Activated CD8-positive, alpha-beta memory T cell treated with anti-CD3 and anti-CD28 coated beads, Interleukin-2, amount 50 U/mL, for 24 hours (primary cell): ENCODE results near the gene ROGDI.
"Not testable (repeated sequence)": the region's sequence is repeated elsewhere in the genome, so short reads cannot be mapped to it uniquely, and the experiment has no call there.

Source experiments
- DNase-seq: peaks from one replicate; pipeline ENCODE4 v3.0.0-alpha.2; 2020; ENCODE audit errors: extremely low read depth

Gene ROGDI

DNA sequence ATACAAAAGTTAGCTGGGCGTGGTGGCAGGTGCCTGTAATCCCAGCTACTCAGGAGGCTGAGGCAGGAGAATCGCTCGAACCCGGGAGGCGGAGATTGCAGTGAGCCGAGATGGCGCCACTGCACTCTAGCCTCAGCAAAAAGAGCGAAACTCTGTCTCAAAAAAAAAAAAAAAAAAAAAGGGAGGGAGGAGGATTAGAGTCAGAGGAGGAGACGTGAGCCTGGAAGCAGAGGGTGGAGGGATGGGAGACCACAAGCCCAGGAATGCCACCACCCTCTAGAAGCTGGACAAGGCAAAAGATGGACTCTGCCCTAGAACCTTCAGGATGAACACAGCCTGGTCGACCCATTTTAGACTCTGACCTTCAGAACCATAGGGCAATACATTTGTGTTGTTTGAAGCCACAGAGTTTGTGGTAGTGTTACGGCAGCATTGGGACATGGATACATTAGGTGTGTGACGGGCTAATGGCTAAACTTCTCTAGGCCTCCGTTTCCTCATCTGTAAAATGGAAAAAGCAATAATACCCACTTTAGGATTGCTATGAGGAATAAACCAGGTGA lies 9.4 kb downstream of the ROGDI start:
- DNase-seq, result no peak

DNA sequence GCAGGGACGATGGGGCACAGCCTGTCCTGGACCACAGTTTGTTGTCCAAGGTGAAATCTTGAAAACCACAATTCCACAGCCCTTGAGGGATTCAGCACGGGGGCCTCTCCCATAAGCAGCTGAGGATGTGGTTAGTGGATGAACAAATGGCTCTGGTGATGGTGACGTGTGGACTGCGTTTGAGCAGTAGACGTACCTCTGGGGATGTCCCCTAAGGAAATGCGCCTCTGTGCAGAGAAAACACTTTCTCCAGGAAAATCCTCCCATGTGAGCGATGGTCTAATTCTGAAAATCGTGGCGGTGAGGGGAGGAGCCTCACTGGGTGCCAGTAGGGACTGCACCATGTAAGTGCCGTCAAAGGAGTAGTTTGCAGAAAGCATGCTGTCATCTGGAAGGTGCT lies 11.6 kb downstream of the ROGDI start:
- DNase-seq, result no peak

DNA sequence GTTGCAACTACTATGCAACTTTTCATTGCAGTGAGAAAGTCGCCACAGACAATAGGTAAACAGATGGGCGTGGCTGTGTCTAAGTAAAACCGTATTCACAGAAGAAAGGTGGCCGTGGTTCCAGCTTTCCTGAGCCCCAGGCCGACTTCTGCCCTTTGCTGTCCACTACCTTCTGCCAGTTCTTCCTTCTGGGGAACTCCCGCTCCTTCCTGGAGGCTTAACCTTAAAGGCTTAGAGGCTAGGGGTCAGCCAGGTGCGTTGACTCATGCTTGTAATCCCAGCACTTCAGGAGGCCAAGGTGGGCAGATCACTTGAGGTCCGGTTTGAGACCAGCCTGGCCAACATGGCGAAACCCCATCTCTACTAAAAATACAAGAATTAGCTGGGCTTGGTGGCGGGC lies 12.2 kb downstream of the ROGDI start:
- DNase-seq, result no peak

DNA sequence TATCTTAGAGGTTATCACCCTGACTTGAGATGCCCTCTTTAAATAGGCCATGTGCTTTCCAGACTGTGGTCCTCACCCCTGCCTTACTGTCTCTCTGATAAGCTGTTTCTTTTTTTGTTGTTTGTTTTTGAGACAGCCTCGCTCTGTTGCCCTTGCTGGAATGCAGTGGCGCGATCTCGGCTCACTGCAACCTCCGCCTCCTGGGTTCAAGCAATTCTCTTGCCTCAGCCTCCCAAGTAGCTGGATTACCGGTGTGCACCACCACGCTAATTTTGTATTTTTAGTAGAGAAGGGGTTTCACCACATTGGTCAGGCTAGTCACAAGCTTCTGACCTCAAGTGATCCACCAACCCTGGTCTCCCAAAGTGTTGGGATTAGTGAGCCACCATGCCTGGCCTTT lies 13.5 kb downstream of the ROGDI start:
- DNase-seq, result no peak

DNA sequence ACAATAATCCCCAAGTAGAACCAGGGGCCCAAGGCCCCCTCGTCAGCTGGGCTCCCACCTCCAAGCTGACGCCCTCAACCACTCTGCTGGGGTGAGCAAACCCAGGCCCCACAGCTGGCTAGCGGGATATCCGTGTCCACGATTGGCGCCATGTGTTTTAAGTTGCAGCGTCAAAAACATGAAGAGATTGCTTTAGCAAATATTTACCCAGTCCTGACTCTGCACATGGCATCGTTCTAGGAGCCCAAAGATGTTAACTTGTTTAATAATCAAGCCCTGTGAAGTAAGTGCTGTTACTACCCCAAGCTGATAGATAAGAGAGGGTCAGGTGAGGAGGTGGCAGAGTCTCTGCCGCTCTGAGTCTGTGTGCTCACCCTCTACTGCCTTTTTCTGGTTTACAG lies 13.9 kb downstream of the ROGDI start:
- DNase-seq, result no peak

DNA sequence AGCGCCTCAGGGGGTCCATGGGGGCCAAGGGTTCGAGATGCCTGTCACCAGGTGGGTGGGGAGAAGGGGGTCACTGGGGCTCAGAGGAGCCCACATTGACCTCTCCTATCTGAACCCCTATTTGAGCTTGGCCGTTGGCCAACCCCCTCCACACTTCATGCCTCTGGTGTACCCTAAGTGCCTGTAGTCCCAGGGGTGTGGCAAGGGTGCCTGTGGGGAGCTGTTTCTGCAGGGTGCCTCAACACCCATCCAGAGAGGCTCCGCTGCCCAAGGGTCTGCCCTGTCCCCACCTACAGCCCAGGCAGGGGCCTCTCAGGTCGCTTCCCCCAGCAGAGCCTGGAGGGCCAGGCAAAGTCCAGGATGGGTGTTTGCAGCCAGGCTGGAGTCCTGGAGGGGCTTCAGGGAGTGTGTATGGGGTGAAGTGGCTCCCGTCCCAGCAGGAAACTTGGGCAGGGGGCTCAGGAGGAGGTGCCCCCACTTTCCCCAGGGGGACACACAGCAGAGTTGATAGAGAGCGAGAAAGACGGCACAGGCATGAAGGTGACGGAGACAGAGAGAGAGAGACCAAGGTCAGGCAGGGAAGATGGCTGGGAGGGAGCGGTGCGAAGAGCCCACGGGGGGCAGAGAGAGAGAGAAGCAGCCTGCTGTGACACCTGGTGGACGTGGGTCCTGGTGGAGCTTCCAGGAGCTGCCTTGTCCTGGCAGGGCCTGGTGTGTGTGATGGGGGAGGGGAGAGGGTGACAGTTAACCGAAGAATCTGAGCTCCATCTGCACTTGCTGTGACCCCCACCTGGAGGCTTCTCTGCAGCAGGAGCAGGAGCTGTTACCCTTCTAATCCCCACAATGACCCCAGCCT lies 14.6 kb downstream of the ROGDI start, which contains the start of gene SEPTIN12:
Gene SEPTIN12, minus strand, starts transcription at position 719 of the 856 bp plus-strand sequence. Its CDS starts 700 bp downstream, at position 19.
- DNase-seq, result no peak

DNA sequence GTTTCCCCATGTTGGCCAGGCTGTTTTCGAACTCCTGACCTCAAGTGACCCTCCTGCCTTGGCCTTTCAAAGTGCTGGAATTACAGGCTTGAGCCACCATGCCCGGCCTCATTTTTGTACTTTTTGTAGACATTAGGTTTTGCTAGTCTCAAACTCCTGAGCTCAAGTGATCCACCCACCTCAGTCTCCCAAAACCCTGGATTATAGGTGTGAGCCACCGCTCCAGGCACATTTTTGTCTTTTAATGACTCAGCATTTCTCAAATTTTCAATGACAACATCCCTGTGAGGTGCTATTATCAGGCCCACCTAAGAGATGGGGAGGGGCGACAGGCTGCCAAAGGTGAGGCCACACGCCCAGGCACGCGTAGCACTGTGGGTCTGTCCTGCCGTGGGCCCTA lies 15.4 kb downstream of the ROGDI start:
- no peak for DNase-seq

DNA sequence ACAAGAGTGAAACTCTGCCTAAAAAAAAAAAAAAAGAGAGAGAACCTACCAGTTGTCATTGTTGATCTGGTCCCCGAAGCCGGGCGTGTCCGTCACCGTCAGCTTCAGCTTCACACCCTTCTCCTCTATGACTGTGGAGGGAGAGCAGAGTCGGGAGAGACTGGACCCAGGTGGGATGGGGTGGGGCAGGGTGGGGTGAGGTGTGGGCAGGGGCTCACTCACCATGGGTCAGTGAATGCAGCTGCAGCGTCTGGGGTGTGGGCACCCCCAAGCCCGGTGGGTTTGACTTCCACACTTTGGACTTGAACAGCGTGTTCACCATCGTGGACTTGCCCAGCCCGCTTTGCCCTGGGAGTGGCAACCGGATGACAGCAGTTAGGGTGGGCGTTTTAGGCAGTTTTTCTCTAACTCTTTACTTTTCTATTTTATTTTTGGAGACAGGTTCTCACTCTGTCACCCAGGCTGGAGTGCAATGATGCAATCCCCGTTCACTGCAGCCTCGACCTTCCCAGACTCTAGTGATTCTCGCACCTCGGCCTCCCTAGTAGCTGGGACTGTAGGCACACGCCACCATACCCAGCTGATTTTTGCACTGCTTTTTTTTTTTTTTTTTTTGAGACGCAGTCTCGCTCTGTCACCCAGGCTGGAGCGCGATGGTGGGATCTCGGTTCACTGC lies 16.5 kb downstream of the ROGDI start:
- no peak for DNase-seq

DNA sequence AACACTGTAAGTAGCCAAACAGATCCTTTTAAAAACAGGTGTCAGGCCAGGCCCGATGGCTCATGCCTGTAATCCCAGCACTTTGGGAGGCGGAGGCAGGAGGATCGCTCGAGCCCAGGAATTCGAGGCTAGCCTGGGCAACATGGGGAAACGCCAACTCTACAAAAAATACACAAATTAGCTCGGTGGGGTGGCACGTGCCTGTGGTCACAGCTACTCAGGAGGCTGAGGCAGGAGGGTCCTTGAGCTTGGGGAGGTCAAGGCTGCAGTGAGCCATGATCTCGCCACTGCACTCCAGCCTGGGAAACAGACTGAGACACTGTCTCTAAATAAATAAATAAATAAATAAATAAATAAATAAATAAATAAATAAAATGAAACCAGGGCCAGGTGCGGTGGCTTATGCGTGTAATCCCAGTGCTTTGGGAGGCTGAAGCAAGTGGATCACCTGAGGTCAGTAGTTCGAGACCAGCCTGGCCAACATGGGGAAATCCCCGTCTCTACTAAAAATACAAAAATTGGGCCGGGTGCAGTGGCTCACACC lies 17.9 kb downstream of the ROGDI start:
- DNase-seq, result not testable (repeated sequence)

DNA sequence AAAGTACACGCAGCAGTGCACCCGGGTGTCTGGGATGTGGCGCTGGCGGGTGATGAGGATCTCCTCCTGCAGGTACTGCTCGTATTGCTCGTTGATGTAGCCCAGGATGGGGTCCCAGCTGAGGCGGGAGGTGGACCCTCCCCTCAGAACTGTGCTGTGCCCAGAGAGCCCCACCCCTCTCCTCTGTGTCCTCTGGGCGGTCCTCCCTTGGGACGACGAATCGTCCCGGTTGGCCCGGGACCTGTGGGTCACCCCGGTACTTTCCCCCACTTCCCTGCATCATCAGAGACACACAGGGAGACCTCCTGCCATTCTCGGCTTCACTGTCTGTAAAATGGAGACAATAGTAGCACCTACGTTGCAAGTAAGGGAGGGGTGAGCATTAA lies 18.5 kb downstream of the ROGDI start:
- DNase-seq, result no peak

DNA sequence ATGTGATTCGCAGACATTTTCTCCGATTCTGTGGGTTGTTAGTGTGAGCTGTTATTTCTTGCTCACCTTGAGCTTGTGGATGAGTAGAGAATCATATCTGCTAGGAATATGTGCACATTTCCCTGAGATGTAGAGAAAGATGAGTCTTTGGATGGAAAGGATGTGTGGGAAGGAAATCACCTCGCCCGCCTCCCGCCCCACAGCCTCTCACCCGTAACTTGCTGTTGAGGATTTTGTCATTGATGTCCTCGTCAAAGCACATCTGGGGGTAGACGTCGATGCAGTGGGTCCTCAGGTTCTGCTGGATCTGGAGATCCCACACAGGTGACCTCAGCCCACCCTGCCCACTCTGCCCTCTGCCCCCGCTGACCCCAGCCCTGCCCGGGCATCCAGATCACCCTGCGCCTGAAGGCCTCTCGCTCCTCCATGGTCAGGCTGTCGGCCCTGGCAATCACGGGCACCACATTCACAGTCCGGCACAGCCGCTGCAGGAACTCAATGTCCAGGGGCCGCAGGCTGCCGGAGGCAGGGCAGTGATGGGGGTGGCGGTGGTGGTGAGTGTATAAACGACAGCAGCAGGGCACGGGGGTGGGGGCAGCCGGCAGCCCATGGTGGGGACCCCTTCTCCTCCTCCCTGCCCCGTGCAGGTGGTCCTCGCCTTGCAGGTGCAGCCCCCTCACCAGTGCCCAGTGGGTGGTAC lies 19.0 kb downstream of the ROGDI start:
- no peak for DNase-seq

DNA sequence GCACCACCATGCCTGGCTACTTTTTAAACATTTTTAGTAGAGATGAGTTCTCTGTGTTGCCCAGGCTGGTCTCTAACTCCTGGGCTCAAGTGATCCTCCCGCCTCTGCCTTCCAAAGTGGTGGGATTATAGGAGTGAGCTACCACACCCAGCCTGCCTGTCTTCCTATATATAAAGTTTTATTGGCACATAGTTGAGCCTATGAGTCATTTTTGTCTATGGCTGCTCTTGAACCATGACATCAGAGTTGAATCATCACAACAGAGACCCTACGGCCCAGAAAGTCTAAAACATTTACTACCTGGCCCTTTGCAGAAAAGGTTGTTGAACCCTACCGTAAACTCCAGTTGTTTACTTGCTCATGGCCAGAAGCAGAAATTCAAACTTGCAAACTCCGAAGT lies 22.2 kb downstream of the ROGDI start:
- DNase-seq, result no peak

DNA sequence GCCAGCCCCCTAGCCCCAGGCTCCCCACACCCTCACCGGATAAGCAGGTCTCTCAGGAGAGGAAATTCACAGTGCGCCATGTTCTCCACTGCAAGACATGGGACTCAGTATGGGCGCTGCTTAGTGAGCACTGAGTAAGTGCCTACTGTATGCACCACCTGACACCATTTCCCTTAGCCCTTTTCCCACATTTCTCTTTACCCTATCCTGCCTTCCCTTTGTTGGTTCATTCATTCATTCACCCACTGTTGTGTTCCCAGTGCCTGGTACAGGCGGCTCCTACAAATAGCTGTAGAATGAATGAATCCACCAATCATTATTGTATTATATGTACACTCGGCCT lies 24.4 kb downstream of the ROGDI start:
- DNase-seq, result no peak

DNA sequence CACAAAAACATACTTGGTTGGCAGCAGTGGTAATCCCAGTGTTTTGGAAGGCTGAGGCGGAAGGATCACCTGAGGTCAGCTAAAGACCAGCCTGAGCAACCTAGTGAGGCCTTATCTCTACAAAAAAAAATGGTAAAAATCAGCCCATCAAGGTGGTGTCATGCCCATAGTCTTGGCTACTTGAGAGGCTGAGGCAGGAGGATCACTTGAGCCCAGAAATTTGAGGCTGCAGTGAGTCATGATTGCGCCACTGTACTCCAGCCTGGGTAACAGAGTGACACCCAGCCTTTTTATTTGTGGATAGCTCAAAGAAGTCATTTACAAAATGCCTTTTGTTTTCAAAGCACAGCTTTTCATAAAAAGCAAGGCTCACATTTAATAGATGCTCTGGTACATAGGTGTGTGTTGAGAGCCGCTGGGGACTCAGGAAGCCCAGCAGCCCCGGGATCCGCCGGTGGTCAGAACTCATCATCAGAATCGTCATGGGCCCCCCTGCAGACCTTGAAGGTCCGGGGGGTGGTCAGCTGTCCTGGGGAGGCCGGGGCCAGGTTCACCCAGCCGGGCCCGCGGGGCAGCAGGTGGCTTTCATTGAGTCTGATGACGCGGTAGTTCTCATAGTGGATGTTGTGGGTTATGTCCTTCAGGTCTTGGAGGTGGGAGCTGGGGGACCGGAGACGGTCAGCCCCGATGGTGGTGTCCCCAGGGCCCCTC lies 24.9 kb downstream of the ROGDI start:
- no peak for DNase-seq

DNA sequence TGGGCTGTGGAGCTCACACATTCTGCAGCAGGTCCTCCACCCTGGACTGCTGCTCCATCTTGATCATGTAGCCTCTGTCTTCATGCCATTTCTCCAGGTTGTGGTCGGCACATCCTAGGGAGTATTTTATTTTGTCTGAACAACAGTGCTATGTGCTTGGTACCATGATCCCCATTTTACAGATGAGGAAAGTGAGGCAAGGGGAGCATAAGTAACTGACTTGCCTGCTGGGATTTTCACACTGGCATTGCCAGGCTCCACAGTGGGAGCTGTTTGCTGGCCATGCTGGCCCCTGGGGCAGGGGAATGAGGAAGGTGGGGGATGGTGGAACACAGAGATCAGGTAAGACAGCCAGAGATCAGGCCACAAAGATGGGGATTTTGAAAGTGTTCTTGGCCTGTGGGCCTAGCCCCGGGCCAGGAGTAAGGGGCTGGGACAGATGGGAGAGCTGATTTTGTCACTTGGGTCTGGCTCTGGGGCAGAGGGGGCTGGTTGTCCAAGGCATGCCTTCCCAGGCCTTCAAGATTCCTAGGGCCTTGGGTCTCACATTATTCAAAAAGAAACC lies 26.2 kb downstream of the ROGDI start:
- DNase-seq, result no peak

DNA sequence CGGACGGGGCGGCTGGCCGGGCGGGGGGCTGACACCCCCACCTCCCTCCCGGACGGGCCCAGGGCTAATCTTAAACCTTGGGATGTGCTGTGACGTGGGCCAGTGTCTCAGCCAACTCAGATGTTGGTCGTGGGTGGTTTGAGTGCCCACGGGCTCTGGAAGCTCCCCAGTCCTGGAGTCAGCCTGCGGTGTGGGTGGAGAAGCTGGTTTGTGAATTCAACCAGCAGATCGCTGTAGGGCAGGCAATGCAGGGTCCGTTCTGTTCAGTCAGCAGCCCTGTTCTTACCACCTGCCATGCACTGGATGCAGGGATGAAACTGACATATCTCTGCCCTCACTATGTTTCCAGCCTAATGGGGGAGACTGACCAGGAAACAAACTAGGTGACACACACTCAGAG lies 27.4 kb downstream of the ROGDI start:
- DNase-seq, result no peak

DNA sequence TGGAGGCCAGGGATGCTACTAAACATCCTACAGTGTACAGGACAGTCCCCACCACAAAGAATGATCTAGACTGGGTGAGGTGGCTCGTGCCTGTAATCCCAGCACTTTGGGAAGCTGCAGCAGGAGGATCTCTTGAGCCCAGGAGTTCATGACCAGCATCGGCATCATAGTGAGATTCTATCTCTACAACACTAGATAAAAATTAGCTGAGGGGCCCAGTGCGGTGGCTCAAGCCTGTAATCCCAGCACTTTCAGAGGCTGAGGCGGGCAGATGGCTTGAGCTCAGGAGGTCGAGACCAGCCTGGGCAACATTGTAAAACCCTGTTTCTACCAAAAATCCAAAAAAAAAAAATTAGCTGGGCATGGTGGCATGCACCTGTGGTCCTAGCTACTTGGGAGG lies 30.1 kb downstream of the ROGDI start:
- no peak for DNase-seq

DNA sequence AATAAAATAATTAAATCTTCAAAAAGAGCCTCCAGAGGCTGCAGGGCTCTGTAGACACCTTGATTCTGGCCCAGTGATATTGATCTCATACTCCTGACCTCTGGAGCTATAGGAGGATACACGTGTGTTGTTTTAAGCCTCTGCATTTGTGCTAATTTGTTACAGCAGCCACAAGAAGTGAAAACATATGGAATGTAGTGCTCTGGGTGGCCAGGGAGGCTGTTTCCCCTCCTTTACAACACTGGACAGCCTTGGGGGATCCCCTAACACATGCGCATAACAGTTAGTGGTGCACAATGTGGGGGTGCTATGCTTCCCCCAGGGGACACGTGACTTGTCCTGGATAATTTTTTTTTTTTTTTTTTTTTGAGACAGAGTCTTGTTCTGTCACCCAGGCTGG lies 30.8 kb downstream of the ROGDI start:
- no peak for DNase-seq

DNA sequence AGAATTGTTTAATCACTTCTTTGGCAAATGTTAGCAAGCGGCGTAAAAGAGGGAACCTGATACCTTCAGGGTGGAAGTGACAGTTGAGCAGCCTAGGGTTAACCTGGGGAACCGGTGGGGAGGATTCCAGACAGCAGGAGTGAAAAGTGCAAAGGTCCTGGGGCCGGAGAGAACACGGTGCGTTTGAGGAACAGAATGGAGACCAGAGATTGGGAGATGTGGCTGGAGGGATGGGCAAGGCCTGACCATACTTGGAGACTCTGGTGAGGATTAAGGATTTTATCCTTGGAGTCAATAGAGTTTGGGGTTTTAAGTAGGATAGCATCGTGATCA lies 33.2 kb downstream of the ROGDI start:
- no peak for DNase-seq

DNA sequence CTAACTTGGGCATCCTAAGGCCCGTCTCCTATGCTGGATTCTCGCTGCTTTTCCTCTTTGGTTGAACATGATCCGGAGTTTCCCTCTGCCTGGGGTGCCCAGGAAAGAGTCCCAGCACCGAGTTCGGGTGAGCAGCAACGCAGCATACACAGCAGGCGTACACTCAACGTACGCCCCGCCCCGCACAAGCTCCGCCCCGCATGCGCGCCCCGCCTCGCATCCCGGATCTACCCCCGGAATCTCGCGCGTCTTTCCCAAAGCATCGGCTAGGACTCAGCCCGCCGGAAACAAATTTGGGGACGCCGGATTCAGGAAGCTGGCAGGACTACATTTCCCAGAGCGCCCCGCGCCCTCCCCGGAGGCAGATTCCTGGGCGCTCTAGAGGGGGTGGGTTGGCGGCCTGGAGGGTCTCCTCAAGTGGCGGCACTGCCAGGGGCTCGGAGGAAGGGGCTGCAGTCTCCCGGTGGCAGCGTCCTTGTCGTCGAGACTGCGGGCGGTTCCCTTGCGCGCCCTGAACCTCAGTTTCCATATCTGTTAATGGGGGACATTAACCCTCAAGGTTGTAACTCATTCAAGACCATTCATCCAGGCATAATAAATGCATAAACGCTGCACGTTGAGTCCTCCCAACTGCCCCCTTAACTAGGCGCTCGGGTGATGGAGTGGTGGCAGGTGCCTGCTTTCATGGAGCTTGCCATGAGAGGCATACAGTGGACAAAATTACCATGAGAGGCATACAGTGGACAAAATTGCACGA lies 33.7 kb downstream of the ROGDI start:
- DNase-seq, result peak; percentile 82
